Keratinocyte (primary cell): ENCODE results near the gene PABPN1. TPM values are rescaled to one million over a fixed set of nuclear protein-coding genes. Genes with fewer than 3 reads are reported as not detected.

Source experiments
- DNase-seq: peaks from one replicate; pipeline ENCODE4 v3.0.0-alpha.2; 2011; ENCODE audit warnings: low read depth, missing footprints, low spot score
- FAIRE-seq: peaks from 2 replicates; lab custom pipeline; 2011; peaks lifted over from hg19 to GRCh38; lab: Jason Lieb, UNC
- H2AFZ ChIP-seq: 2 replicates; pipeline ENCODE4 v1.6.0; 2012; ENCODE audit warnings: low read length, control low read depth, inconsistent platforms; ENCODE audit not compliant: control insufficient read depth
- H3K27ac ChIP-seq: 2 replicates; pipeline ENCODE4 v1.5.1; 2011; ENCODE audit warnings: low read length; ENCODE audit not compliant: control insufficient read depth, insufficient read depth
- H3K27me3 ChIP-seq: 3 replicates; pipeline ENCODE4 v1.6.0; 2011; ENCODE audit warnings: low read length; ENCODE audit not compliant: control insufficient read depth, insufficient read depth; ENCODE audit errors: extremely low read depth
- H3K36me3 ChIP-seq, 2 experiments: 2 replicates in 1 of 2; 3 replicates in 1 of 2; pipeline ENCODE4 v1.5.1; 2011; ENCODE audit warnings: low read length in 2 of 2, mild to moderate bottlenecking in 1 of 2; ENCODE audit not compliant: control insufficient read depth in 2 of 2, insufficient read depth in 2 of 2; ENCODE audit errors: extremely low read depth in 1 of 2
- H3K4me1 ChIP-seq: 3 replicates; pipeline ENCODE4 v1.5.1; 2011; ENCODE audit warnings: low read length; ENCODE audit not compliant: control insufficient read depth, insufficient read depth; ENCODE audit errors: extremely low read depth
- H3K4me2 ChIP-seq: 3 replicates; pipeline ENCODE4 v1.6.0; 2011; ENCODE audit warnings: low read depth, low read length; ENCODE audit not compliant: control insufficient read depth, insufficient read depth; ENCODE audit errors: extremely low read depth
- H3K4me3 ChIP-seq, 3 experiments: fragments of 200-600 bp in 1 of 3; sonication (generic) in 1 of 3; 2 replicates in 2 of 3; 3 replicates in 1 of 3; pipeline ENCODE4 v1.5.1; 2011 to 2016; ENCODE audit warnings: low read length in 3 of 3, mild to moderate bottlenecking in 3 of 3, control low read depth in 2 of 3, inconsistent platforms in 1 of 3, low read depth in 1 of 3, mixed read lengths in 1 of 3, mixed run types in 1 of 3, moderate library complexity in 1 of 3; ENCODE audit not compliant: control insufficient read depth in 2 of 3, insufficient read depth in 2 of 3; ENCODE audit errors: extremely low read depth in 1 of 3
- H3K79me2 ChIP-seq: 2 replicates; pipeline ENCODE4 v1.6.0; 2012; ENCODE audit warnings: low read length; ENCODE audit not compliant: control insufficient read depth, insufficient read depth
- H3K9ac ChIP-seq: 3 replicates; pipeline ENCODE4 v1.6.0; 2011; ENCODE audit warnings: low read length; ENCODE audit not compliant: control insufficient read depth, insufficient read depth; ENCODE audit errors: extremely low read depth
- H3K9me1 ChIP-seq: 3 replicates; pipeline ENCODE4 v1.6.0; 2011; ENCODE audit warnings: low read length; ENCODE audit not compliant: control insufficient read depth, insufficient read depth; ENCODE audit errors: extremely low read depth
- H3K9me3 ChIP-seq: 2 replicates; pipeline ENCODE4 v1.5.1; 2012; ENCODE audit warnings: low read depth, low read length; ENCODE audit not compliant: control insufficient read depth
- H4K20me1 ChIP-seq: 3 replicates; pipeline ENCODE4 v1.6.0; 2011; ENCODE audit warnings: low read length; ENCODE audit not compliant: control insufficient read depth, insufficient read depth; ENCODE audit errors: extremely low read depth
- EZH2 ChIP-seq: IDR thresholded peaks from one replicate; pipeline ENCODE4 v1.6.1; 2012; ENCODE audit warnings: inconsistent platforms, mild to moderate bottlenecking, low read length, moderate library complexity
- dilution Hi-C: fragments of 300-500 bp; cut with MboI; formaldehyde crosslinking; loops from one replicate; pipeline ENCODE4 v1.7.0; 2020; ENCODE audit warnings: low sequenced_read_pairs; ENCODE audit not compliant: extremely low pct_ligation_motif_present
- polyA plus RNA-seq, 5 experiments: library from polyadenylated mRNA; depleted of rRNA in 3 of 5; stranded (reverse) in 3 of 5; stranded (forward) in 1 of 5; unstranded in 1 of 5; fragments of >200 nt; gene quantifications; 1 replicate in 1 of 5; 2 replicates in 3 of 5; 3 replicates in 1 of 5; pipeline versions ENCODE4 v1.2.1 to v1.2.3, GENCODE V29; 2011 to 2012; ENCODE audit warnings: missing spikeins in 2 of 5, low read depth in 1 of 5, low replicate concordance in 1 of 5
- TF ChIP-seq, protein P1 (sequence below), 3 experiments: IDR thresholded peaks in 1 of 3; conservative IDR thresholded peaks in 1 of 3; optimal IDR thresholded peaks in 1 of 3; 2 replicates in 2 of 3; 3 replicates in 1 of 3; pipeline versions ENCODE3 to v1.5.1; 2011; ENCODE audit warnings: low read length in 3 of 3, mild to moderate bottlenecking in 3 of 3, moderate library complexity in 2 of 3, control low read depth in 1 of 3, inconsistent platforms in 1 of 3; ENCODE audit not compliant: insufficient read depth in 2 of 3; ENCODE audit errors: extremely low read depth in 1 of 3

The PABPN1 gene
- polyA plus RNA-seq, 1 donor (not counting 4 experiments of a cell fraction or from before 2014, with no cell fraction given), result 185 TPM

DNA sequence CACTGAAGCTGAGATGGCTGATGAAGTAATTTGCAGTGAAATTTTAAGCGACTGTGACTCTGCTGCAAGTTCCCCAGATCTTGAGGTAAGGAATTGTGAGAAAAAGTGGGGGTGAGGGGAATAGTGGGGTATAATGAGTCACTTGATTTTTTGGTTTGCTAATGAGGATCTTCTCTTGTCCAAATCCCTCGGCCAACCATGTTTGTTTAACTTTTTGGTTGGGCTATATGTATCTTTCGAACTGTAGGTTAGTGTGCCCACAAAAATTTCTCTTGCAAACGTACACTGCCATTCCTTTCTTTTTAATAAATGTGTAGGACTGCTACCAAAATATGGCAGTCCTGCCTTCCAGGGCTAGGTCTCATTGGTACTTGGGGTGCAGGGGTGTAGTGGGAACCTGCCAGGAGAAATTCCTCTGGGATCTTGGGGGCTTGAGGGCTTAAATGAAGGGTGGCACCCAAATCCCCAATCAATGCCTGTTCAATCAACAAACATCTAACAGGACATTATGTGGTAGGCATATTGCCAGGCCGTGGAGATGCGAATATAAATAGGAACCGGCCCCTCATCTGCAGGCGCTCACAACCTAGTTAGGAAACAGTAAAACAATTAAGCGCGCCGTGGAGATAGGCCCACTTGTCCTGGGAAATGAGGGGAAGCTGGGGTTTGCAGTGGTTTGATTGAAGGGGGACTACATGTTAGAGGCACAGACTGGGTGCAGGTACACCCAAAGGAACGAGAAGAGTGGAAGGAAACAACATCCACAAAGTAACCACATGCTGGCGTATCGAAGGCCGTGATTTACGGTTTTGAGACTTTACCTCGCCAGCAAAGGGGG is 1.3 kb upstream of the PABPN1 start:
- Histone ChIP-seq H3K9me3 (no peaks in the 10 kb centered on the region), H3K9ac (peak overlapping the region; percentile 59), H3K4me3 (peak overlapping the region in 2 of 3 experiments; percentile 15 to 41), H3K4me2 (peak overlapping the region; percentile 88), H3K9me1 (no peaks in the 10 kb centered on the region), H4K20me1 (no peaks in the 10 kb centered on the region), H3K27me3 (no peaks in the 10 kb centered on the region), H3K79me2 (peaks cover 27% of the 10 kb centered on the region), H2AFZ (no peak overlapping the region), H3K36me3 (peaks cover 19 to 22% of the 10 kb centered on the region in 2 experiments), H3K27ac (peak overlapping the region; percentile 90), H3K4me1 (peaks cover 19% of the 10 kb centered on the region)
- TF ChIP-seq, protein P1, sequence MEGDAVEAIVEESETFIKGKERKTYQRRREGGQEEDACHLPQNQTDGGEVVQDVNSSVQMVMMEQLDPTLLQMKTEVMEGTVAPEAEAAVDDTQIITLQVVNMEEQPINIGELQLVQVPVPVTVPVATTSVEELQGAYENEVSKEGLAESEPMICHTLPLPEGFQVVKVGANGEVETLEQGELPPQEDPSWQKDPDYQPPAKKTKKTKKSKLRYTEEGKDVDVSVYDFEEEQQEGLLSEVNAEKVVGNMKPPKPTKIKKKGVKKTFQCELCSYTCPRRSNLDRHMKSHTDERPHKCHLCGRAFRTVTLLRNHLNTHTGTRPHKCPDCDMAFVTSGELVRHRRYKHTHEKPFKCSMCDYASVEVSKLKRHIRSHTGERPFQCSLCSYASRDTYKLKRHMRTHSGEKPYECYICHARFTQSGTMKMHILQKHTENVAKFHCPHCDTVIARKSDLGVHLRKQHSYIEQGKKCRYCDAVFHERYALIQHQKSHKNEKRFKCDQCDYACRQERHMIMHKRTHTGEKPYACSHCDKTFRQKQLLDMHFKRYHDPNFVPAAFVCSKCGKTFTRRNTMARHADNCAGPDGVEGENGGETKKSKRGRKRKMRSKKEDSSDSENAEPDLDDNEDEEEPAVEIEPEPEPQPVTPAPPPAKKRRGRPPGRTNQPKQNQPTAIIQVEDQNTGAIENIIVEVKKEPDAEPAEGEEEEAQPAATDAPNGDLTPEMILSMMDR (optimal IDR thresholded peaks at IDR 0.05 in 1 of 3, IDR thresholded peaks at IDR 0.05 in 1 of 3, conservative IDR thresholded peaks at IDR 0.05 in 1 of 3; ENCODE audit: extremely low read depth in 1 of 3, insufficient read depth in 2 of 3, low read length in 3 of 3), result no peak
- no peak for TF ChIP-seq EZH2
- dilution Hi-C loops, result no loop called here
- FAIRE-seq, result no peak
- DNase-seq, result no peak

DNA sequence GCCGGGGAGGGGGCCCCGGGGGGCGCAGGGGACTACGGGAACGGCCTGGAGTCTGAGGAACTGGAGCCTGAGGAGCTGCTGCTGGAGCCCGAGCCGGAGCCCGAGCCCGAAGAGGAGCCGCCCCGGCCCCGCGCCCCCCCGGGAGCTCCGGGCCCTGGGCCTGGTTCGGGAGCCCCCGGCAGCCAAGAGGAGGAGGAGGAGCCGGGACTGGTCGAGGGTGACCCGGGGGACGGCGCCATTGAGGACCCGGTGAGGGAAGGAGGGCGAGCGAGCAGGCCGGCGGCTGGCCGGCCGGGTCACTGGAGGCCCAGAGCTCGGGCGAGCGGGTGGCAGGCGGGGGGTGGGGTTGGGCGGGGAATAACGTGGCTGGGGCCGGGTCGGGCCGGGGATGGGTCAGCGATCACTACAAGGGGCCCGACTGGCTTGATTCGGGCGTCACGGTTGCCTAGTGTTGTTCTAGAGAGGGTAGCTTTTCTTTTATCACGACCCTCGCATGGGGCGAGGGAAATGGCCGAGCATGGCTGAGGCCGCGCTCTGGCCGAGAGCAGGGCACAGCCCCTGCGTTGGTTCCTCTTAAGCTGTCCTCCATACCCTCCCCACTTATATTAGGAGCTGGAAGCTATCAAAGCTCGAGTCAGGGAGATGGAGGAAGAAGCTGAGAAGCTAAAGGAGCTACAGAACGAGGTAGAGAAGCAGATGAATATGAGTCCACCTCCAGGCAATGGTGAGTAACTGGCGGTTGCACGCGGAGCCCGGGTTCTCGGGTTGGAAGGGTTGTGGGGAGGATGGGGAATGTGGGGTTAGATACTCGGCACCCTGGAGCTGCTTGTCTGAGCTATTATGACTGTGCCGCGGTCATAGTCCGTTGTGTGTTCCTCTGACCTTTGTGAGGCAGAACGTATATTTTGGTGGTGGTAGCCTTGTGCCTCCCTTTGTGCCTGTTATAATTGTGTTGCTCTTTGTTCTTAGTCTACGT is 603 bp downstream of the PABPN1 start:
- DNase-seq (no peak), FAIRE-seq (peak; percentile 66)
- H3K9ac ChIP-seq, result peak overlapping the region; percentile 98
- peaks cover 19% of the 10 kb centered on the region for H3K4me1 ChIP-seq
- dilution Hi-C loops, result no loop called here
- peaks cover 20 to 22% of the 10 kb centered on the region in 2 experiments for H3K36me3 ChIP-seq
- no peaks in the 10 kb centered on the region for H3K27me3 ChIP-seq
- H3K9me3 ChIP-seq, result no peaks in the 10 kb centered on the region
- no peaks in the 10 kb centered on the region for H3K9me1 ChIP-seq
- peak overlapping the region; percentile 97 for H3K4me2 ChIP-seq
- H2AFZ ChIP-seq, result peak overlapping the region; percentile 42
- TF ChIP-seq, protein P1 (optimal IDR thresholded peaks at IDR 0.05 in 1 of 3, IDR thresholded peaks at IDR 0.05 in 1 of 3, conservative IDR thresholded peaks at IDR 0.05 in 1 of 3; ENCODE audit: extremely low read depth in 1 of 3, insufficient read depth in 2 of 3, low read length in 3 of 3), result no peak
- no peak for TF ChIP-seq EZH2
- H3K27ac ChIP-seq, result peak overlapping the region; percentile 98
- peaks cover 25% of the 10 kb centered on the region for H3K79me2 ChIP-seq
- H3K4me3 ChIP-seq, result peak overlapping the region; percentile 83 to 93 (median 91)
- H4K20me1 ChIP-seq, result no peaks in the 10 kb centered on the region
